NCI-H774 (cell line): ENCODE results near the gene PFN2.

Experiments used
- DNase-seq: peaks from one replicate; lab custom pipeline; 2025; lab: John Stamatoyannopoulos, UW

The PFN2 gene

GRCh38 chr3:149917124-149917667 lies 53.5 kb downstream of the PFN2 start:
- no peak for DNase-seq
